ENCODE measurements around the gene OTUD5. TPM values are rescaled to one million over a fixed set of nuclear protein-coding genes. Genes with fewer than 3 reads are reported as not detected.

Gene OTUD5
- total and polyA plus RNA-seq, 2 of the 13 experiments (the other 11 are each of a cell fraction or from before 2014, with no cell fraction given): 18.4 to 42.2 TPM

DNA sequence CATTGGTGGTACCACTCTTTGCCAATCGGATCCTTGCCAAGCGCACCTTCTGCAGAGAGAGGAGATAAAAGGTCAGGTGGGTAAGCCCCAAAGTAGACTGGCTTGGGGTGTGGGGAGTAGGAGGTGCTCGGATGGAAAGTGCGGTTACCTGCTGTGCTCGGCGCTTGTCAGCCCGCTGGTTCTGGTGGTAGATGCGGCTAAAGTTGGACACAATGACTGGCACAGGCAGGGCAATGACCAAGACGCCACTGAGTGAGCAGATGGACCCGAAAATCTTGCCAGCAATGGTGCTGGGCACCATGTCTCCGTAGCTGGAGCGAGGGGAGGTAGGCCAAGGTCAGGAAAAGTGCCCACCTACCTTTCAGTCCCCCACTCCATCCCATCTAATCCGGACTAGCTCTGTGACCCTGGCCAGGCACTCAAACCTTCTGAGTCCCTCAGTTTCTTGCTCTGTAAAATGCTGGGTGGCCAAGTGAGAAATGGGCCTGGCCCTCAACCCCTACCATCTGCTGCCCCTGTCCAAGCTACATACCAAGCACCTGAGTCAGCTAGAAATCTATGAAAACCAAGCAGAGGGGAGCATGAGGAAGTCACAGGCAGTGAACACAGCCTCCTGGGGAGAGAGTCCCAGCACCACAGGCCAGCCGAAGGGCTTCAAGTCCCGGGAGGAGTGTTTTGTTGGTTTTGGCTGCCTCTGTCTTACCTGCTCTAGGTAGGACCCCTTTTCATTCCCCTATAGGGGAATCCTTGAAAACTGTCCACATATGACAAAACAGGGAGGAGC lies 9.6 kb upstream of the OTUD5 start:
- Histone ChIP-seq H4K20me1 (ENCODE audit: insufficient read depth, low read length) (no peaks in the 10 kb centered on the region), H2AFZ (ENCODE audit: low read length) (no peak overlapping the region), H3K4me1 (ENCODE audit: insufficient read depth, low read length) (peaks cover 16% of the 10 kb centered on the region), H3K4me3 (replicated peaks in 1 of 3; ENCODE audit: insufficient read depth in 1 of 3, low read depth in 2 of 3, low read length in 3 of 3) (no peak overlapping the region), H3K9ac (ENCODE audit: insufficient read depth, low read depth, low read length) (no peak overlapping the region), H3K36me3 (replicated peaks in 1 of 2; ENCODE audit: control insufficient read depth in 1 of 2, insufficient read depth in 2 of 2, low read length in 2 of 2) (no peaks in the 10 kb centered on the region), H3K9me3 (ENCODE audit: low read length) (no peaks in the 10 kb centered on the region), H3K27me3 (ENCODE audit: control insufficient read depth in 1 of 2, insufficient read depth in 2 of 2, low read length in 2 of 2) (no peaks in the 10 kb centered on the region), H3K79me2 (ENCODE audit: insufficient read depth, low read length) (no peaks in the 10 kb centered on the region), H3K4me2 (ENCODE audit: low read depth, low read length) (no peak overlapping the region), H3K27ac (ENCODE audit: extremely low read length, insufficient read depth, low read length) (no peak overlapping the region)
- intact Hi-C loops (cut with micrococcal nuclease; ENCODE audit: unreplicated experiment) (no loop called here), in situ Hi-C loops (cut with HindIII; ENCODE audit: extremely low pct_ligation_motif_present, low pct_unique_long_range_greater_than_20kb) (no loop called here)
- ChIA-PET CTCF (ENCODE audit: low intra/inter-chr PET ratio, low total read pairs) (no interaction called here), POLR2A (no interaction called here)
- 83% methylated on average over 2 of the region's 15 CpGs for WGBS (ENCODE audit: low lambda C conversion rate)
- FAIRE-seq (no peak), ATAC-seq (no peak), DNase-seq (ENCODE audit: low spot score) (no peak)
- no TSS peak for BruUV-seq (replicated peaks)
- TF ChIP-seq, protein P1, sequence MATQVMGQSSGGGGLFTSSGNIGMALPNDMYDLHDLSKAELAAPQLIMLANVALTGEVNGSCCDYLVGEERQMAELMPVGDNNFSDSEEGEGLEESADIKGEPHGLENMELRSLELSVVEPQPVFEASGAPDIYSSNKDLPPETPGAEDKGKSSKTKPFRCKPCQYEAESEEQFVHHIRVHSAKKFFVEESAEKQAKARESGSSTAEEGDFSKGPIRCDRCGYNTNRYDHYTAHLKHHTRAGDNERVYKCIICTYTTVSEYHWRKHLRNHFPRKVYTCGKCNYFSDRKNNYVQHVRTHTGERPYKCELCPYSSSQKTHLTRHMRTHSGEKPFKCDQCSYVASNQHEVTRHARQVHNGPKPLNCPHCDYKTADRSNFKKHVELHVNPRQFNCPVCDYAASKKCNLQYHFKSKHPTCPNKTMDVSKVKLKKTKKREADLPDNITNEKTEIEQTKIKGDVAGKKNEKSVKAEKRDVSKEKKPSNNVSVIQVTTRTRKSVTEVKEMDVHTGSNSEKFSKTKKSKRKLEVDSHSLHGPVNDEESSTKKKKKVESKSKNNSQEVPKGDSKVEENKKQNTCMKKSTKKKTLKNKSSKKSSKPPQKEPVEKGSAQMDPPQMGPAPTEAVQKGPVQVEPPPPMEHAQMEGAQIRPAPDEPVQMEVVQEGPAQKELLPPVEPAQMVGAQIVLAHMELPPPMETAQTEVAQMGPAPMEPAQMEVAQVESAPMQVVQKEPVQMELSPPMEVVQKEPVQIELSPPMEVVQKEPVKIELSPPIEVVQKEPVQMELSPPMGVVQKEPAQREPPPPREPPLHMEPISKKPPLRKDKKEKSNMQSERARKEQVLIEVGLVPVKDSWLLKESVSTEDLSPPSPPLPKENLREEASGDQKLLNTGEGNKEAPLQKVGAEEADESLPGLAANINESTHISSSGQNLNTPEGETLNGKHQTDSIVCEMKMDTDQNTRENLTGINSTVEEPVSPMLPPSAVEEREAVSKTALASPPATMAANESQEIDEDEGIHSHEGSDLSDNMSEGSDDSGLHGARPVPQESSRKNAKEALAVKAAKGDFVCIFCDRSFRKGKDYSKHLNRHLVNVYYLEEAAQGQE (IDR thresholded peaks at IDR 0.05; ENCODE audit: borderline replicate concordance in 1 of 2, low read depth in 1 of 2, low read length in 2 of 2): no peak
- TF ChIP-seq ZNF775 (CRISPR knock-in tag; IDR thresholded peaks at IDR 0.05; ENCODE audit: borderline replicate concordance): no peak
- no peak for TF ChIP-seq SETDB1 (CRISPR knock-in tag; IDR thresholded peaks at IDR 0.05; ENCODE audit: borderline replicate concordance)
- TF ChIP-seq, protein P2, sequence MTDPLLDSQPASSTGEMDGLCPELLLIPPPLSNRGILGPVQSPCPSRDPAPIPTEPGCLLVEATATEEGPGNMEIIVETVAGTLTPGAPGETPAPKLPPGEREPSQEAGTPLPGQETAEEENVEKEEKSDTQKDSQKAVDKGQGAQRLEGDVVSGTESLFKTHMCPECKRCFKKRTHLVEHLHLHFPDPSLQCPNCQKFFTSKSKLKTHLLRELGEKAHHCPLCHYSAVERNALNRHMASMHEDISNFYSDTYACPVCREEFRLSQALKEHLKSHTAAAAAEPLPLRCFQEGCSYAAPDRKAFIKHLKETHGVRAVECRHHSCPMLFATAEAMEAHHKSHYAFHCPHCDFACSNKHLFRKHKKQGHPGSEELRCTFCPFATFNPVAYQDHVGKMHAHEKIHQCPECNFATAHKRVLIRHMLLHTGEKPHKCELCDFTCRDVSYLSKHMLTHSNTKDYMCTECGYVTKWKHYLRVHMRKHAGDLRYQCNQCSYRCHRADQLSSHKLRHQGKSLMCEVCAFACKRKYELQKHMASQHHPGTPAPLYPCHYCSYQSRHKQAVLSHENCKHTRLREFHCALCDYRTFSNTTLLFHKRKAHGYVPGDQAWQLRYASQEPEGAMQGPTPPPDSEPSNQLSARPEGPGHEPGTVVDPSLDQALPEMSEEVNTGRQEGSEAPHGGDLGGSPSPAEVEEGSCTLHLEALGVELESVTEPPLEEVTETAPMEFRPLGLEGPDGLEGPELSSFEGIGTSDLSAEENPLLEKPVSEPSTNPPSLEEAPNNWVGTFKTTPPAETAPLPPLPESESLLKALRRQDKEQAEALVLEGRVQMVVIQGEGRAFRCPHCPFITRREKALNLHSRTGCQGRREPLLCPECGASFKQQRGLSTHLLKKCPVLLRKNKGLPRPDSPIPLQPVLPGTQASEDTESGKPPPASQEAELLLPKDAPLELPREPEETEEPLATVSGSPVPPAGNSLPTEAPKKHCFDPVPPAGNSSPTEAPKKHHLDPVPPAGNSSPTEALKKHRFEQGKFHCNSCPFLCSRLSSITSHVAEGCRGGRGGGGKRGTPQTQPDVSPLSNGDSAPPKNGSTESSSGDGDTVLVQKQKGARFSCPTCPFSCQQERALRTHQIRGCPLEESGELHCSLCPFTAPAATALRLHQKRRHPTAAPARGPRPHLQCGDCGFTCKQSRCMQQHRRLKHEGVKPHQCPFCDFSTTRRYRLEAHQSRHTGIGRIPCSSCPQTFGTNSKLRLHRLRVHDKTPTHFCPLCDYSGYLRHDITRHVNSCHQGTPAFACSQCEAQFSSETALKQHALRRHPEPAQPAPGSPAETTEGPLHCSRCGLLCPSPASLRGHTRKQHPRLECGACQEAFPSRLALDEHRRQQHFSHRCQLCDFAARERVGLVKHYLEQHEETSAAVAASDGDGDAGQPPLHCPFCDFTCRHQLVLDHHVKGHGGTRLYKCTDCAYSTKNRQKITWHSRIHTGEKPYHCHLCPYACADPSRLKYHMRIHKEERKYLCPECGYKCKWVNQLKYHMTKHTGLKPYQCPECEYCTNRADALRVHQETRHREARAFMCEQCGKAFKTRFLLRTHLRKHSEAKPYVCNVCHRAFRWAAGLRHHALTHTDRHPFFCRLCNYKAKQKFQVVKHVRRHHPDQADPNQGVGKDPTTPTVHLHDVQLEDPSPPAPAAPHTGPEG (CRISPR knock-in tag; IDR thresholded peaks at IDR 0.05): no peak
- no peak for TF ChIP-seq ZNF879 (CRISPR knock-in tag; IDR thresholded peaks at IDR 0.05)
- TF ChIP-seq EP300 (IDR thresholded peaks at IDR 0.05; ENCODE audit: low read depth in 2 of 2, low read length in 2 of 2): no peak
- no peak for TF ChIP-seq EP300 (CRISPR knock-in tag; IDR thresholded peaks at IDR 0.05; ENCODE audit: borderline replicate concordance)
- TF ChIP-seq TBX3 (IDR thresholded peaks at IDR 0.05; ENCODE audit: borderline replicate concordance): no peak
- TF ChIP-seq, protein P3, sequence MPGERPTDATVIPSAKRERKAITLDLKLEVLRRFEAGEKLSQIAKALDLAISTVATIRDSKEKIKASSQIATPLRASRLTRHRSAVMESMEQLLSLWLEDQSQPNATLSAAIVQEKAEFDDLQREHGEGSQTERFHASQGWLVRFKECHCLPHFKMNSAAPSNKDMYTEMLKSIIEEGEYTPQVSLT (CRISPR knock-in tag; IDR thresholded peaks at IDR 0.05; ENCODE audit: borderline replicate concordance, low read depth): no peak
- TF ChIP-seq ZNF235 (CRISPR knock-in tag; IDR thresholded peaks at IDR 0.05; ENCODE audit: borderline replicate concordance): no peak
- TF ChIP-seq ZNF674 (CRISPR knock-in tag; IDR thresholded peaks at IDR 0.05; ENCODE audit: low read depth): no peak
- TF ChIP-seq ZNF317 (CRISPR knock-in tag; IDR thresholded peaks at IDR 0.05): no peak
- TF ChIP-seq ZNF496 (CRISPR knock-in tag; IDR thresholded peaks at IDR 0.05; ENCODE audit: insufficient replicate concordance): no peak
